A673 (cell line): ENCODE measurements around the gene CLASP1. TPM values are rescaled to one million over a fixed set of nuclear protein-coding genes. Genes with fewer than 3 reads are reported as not detected.

Experiments used
- BruUV-seq: library from RNA; stranded (reverse); fragments of 400-500 nt; replicated peaks from 2 replicates; lab custom pipeline; 2021; lab: Mats Ljungman, UMichigan
- CTCF ChIA-PET: fragments of 300-600 bp; sonication (Branson Sonifier 250); formaldehyde crosslinking; loops from one replicate; lab custom pipeline; 2022; ENCODE audit warnings: antibody characterized with exemption; lab: Charles Lee
- POLR2A ChIA-PET: fragments of 300-600 bp; sonication (Branson Sonifier 250); formaldehyde crosslinking; loops from one replicate; lab custom pipeline; 2022; ENCODE audit warnings: antibody characterized with exemption; ENCODE audit not compliant: low non-redundant PET; lab: Charles Lee
- DNase-seq: peaks from one replicate; pipeline ENCODE4 v3.0.0-alpha.2; 2015; ENCODE audit warnings: low spot score
- H3K27ac ChIP-seq: fragments of 200-600 bp; sonication (generic); 2 replicates; pipeline ENCODE4 v1.5.1; 2016; ENCODE audit warnings: mixed run types, low read depth, mild to moderate bottlenecking, mixed read lengths, antibody characterized with exemption, low read length; ENCODE audit not compliant: poor library complexity, severe bottlenecking
- H3K27me3 ChIP-seq: fragments of 200-600 bp; sonication (generic); replicated peaks from 2 replicates; pipeline ENCODE4 v1.6.1; 2017; ENCODE audit warnings: mixed run types, low read depth, mild to moderate bottlenecking, mixed read lengths, antibody characterized with exemption, low read length; ENCODE audit not compliant: insufficient read depth, poor library complexity
- H3K36me3 ChIP-seq: fragments of 200-600 bp; sonication (generic); 2 replicates; pipeline ENCODE4 v1.6.1; 2016; ENCODE audit warnings: mixed run types, mild to moderate bottlenecking, mixed read lengths, antibody characterized with exemption, low read length; ENCODE audit not compliant: insufficient read depth, poor library complexity, severe bottlenecking
- H3K4me1 ChIP-seq: fragments of 200-600 bp; sonication (generic); 2 replicates; pipeline ENCODE4 v1.6.1; 2017; ENCODE audit warnings: mixed run types, mild to moderate bottlenecking, mixed read lengths, antibody characterized with exemption, low read length; ENCODE audit not compliant: insufficient read depth, poor library complexity, severe bottlenecking
- H3K4me3 ChIP-seq: fragments of 200-600 bp; sonication (generic); 2 replicates; pipeline ENCODE4 v1.5.1; 2016; ENCODE audit warnings: low read depth, mixed run types, mild to moderate bottlenecking, mixed read lengths, low read length; ENCODE audit not compliant: poor library complexity, severe bottlenecking
- H3K9me3 ChIP-seq: fragments of 200-600 bp; sonication (generic); 2 replicates; pipeline ENCODE4 v1.6.1; 2016; ENCODE audit warnings: mixed run types, low read depth, mild to moderate bottlenecking, mixed read lengths, antibody characterized with exemption, low read length; ENCODE audit not compliant: poor library complexity, severe bottlenecking
- EZH2 ChIP-seq: fragments of 200-600 bp; sonication (generic); IDR thresholded peaks from 2 replicates; pipeline ENCODE4 v1.6.1; 2017; ENCODE audit warnings: borderline replicate concordance, low read depth, mild to moderate bottlenecking, mixed read lengths, antibody characterized with exemption, low read length; ENCODE audit not compliant: poor library complexity, severe bottlenecking
- intact Hi-C: fragments of 100-400 bp; cut with micrococcal nuclease; formaldehyde crosslinking; loops from one replicate; pipeline ENCODE4 v1.10.0; 2022; ENCODE audit not compliant: unreplicated experiment
- total RNA-seq: library from RNA; stranded (reverse); gene quantifications from 2 replicates; pipeline ENCODE4 v1.2.3, GENCODE V29; 2021
- TF ChIP-seq, protein P1 (sequence below): fragments of 300-800, 200-600 bp; sonication (generic); conservative IDR thresholded peaks from 2 replicates; pipeline ENCODE4 v1.5.1; 2017; ENCODE audit warnings: low read depth, mild to moderate bottlenecking, antibody characterized with exemption, low read length, moderate library complexity, mixed read lengths

The CLASP1 gene
- total RNA-seq, 1 experiment from 2014 or later: 69.1 TPM

DNA sequence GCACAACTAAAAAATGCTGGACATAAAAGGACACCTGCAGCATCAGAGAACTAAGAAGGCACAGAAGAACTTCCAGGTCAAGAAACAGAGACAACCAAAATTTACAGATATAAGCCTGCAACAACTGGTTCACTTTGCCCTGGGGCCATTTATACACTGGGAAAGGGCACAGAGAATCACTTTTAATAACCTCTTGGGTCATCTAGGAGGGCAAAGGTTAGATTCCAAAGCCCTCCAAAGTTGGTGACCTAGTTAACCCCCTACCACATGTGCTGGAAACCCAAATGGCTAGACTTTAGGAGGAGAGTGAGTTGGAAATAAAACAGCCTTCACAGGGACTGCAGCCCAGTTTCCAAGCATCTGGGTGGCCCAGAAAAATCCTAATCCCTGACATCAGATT, 115.3 kb downstream of the CLASP1 start:
- no peaks in the 10 kb centered on the region for H3K27me3 ChIP-seq
- ChIA-PET POLR2A (no interaction called here), CTCF (no interaction called here)
- H3K4me3 ChIP-seq: no peak overlapping the region
- H3K36me3 ChIP-seq: no peaks in the 10 kb centered on the region
- H3K27ac ChIP-seq: no peak overlapping the region
- no peak for TF ChIP-seq EZH2
- TF ChIP-seq, protein P1, sequence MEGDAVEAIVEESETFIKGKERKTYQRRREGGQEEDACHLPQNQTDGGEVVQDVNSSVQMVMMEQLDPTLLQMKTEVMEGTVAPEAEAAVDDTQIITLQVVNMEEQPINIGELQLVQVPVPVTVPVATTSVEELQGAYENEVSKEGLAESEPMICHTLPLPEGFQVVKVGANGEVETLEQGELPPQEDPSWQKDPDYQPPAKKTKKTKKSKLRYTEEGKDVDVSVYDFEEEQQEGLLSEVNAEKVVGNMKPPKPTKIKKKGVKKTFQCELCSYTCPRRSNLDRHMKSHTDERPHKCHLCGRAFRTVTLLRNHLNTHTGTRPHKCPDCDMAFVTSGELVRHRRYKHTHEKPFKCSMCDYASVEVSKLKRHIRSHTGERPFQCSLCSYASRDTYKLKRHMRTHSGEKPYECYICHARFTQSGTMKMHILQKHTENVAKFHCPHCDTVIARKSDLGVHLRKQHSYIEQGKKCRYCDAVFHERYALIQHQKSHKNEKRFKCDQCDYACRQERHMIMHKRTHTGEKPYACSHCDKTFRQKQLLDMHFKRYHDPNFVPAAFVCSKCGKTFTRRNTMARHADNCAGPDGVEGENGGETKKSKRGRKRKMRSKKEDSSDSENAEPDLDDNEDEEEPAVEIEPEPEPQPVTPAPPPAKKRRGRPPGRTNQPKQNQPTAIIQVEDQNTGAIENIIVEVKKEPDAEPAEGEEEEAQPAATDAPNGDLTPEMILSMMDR: no peak
- no TSS peak for BruUV-seq
- intact Hi-C loops: loop anchor here (5.0 kb wide), 1 partner anchor 203 kb away; the partner anchor contains the start of gene NIFK
- no peaks in the 10 kb centered on the region for H3K9me3 ChIP-seq
- DNase-seq: no peak
- H3K4me1 ChIP-seq: peaks cover 17% of the 10 kb centered on the region

DNA sequence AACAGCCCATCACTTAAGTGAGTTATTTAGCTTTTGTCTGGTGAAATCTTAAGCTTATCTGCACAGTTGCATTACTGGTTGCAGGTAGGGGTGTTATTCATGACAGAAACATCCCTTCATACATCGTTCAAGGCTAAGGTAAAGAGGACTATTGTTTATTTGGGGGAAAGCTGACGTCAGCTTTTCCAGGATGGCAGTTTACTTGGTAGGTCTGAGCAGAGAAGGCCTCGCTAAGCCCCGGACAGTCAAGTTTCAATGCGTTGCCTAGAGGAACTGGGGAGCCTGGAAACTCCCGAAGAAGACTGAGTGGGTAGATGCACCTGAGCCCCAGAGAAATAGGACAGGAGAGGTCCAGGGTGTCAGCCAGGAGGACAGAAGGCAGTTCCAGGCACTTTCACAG, 116.4 kb downstream of the CLASP1 start:
- no peak for TF ChIP-seq EZH2
- TF ChIP-seq, protein P1: no peak
- ChIA-PET CTCF (no interaction called here), POLR2A (no interaction called here)
- no peak overlapping the region for H3K4me3 ChIP-seq
- H3K27ac ChIP-seq: no peak overlapping the region
- BruUV-seq: no TSS peak
- H3K9me3 ChIP-seq: no peaks in the 10 kb centered on the region
- peak; percentile 11 for DNase-seq
- no peaks in the 10 kb centered on the region for H3K36me3 ChIP-seq
- H3K27me3 ChIP-seq: no peaks in the 10 kb centered on the region
- intact Hi-C loops: loop anchor here (5.0 kb wide), 1 partner anchor 204 kb away; the partner anchor contains the start of gene NIFK
- H3K4me1 ChIP-seq: peaks cover 24% of the 10 kb centered on the region

DNA sequence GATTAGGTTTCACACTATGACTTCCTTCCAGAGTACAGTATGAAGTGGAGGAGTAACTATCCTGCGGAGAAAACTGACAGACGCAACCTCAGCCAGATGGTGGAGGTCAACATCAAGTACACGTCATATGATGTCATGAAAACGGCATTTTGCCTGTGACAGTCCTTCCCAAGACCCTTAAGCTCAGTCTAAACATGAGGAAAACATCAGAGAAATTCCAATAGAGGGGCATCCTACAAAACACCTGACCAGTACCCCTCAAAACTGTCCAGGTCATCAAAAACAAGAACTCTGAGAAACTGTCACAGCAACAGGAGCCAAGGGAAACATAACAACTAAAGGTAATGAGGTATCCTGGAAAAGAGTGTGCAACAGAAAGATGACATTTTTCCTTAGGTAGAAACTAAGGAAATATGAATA, 116.9 kb downstream of the CLASP1 start:
- CTCF ChIA-PET: interaction anchor here (0.5 to 1.3 kb wide), 2 partner anchors 186 to 494 kb away, joined by 4 to 6 read pairs; no protein-coding TSS in a partner anchor
- Histone ChIP-seq H3K4me1 (peaks cover 29% of the 10 kb centered on the region), H3K27ac (peak overlapping the region; percentile 99), H3K9me3 (no peaks in the 10 kb centered on the region), H3K27me3 (no peaks in the 10 kb centered on the region), H3K36me3 (peaks cover 3% of the 10 kb centered on the region), H3K4me3 (peak overlapping the region; percentile 12)
- no TSS peak for BruUV-seq
- POLR2A ChIA-PET: no interaction called here
- intact Hi-C loops: loop anchor here (5.0 kb wide), 1 partner anchor 205 kb away; the partner anchor contains the start of gene NIFK
- TF ChIP-seq, protein P1: no peak
- no peak for TF ChIP-seq EZH2
- DNase-seq: peak; percentile 67
